ENCODE data around the gene ENTHD1.

Gene ENTHD1

DNA sequence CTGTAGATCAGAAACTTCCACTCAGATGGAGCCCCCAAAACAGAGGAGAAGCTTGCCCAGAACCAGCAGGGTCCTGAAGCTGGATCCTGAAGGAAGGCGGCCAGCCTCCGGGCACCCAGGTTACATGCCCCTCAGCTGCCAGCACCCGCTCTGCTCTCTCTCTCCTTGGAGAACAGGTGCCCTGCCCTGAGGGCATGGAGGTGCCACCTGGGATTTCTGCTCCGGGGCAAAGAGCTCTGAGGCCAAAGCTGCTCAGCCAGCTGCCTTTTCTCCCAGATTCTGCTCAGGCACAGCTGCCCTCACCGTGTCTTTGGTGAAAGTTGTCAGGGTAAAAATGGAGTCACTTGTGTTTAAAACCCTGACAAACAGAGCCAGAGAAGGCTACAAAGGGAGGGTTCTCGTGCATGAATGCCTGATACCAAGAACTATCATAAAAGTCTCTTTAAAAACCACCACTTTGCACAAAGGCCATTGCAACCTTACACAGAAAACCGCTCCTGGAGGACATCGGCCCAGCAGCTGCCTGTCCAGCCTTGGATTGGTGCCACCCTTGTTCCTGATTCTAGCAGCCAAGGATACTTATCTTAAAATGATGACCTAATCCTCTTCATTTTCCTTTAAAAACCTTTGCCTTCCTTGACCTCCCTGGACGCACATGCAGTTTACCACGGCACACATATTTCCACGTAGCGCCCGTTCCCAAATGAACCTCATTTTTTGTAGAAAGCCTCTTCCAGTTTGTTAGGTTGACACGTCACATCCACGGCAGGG is 183.0 kb downstream of the ENTHD1 start:
- no peak for DNase-seq

DNA sequence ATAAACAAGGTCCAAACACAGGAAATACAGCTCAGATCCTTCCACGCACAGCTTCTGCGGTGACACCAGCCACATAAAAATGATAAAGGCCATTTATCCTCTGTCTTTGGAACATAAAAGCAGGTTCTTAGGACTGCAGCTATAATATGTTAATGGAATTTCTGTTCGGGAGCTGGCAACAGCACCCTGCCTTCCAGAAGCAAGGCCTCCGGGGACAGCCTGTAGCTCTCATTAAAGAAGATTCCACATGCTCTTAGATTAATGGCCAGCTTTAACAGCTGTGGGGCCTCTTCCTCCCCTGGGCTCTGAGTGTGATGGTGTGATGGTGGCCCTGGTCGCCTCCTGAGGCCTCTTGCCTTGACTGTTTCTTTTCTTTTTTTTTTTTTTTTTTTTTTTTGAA is 185.7 kb downstream of the ENTHD1 start:
- no peak for DNase-seq

DNA sequence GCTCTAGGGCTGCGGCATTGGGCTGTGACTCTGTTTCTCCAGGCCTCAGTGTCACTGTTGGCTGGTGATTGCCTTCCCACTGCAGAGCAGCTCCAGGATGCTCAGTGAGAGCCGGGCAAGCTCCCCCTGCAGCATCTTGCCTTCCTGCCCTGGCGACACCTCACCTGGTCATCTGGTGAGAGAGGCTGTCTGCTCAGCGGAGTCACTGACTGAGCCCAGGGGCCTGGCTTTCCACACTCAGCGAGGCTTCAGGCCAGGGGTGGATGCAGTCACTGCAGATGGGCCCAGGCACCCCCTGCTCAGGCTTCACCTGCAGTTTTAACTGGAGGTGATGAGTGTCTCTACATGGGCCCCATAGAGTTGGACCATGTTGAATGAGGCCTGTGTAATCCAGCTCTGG is 186.2 kb downstream of the ENTHD1 start:
- no peak for DNase-seq

DNA sequence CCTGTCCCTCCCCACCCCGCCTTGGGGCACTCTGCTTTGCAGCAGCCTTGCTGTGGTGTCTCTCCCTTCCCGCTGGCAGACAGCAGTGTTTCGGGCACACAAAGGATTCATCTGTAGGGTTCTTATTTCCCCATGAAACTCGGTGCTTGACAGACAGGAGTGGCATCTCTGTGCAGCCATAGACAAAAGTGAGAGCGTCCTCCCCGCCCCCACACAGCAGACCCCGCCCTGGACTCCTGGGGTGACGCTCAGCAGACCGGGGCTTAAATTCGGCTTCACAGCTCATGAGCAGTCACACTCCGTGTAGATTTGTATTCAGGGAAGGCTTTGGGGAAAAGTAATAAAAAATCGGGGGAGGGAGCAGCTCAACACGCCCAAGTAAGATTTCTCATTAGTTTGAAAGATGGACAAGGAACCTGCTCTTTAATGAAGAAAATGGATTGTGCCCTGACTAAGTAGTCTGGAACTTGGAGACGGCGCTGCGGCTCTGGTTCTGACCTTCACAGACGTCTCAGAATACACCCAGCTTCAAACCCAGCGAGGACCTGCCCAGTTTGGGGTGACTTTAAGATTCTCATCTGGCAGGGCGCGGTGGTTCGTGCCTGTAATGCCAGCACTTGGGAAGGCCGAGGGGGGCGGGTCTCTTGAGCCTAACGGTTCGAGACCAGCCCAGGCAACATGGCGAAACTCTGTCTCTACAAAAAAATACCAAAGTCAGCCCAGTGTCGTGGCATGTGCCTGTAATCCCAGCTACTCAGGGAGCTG is 187.0 kb downstream of the ENTHD1 start:
- DNase-seq, result no peak

DNA sequence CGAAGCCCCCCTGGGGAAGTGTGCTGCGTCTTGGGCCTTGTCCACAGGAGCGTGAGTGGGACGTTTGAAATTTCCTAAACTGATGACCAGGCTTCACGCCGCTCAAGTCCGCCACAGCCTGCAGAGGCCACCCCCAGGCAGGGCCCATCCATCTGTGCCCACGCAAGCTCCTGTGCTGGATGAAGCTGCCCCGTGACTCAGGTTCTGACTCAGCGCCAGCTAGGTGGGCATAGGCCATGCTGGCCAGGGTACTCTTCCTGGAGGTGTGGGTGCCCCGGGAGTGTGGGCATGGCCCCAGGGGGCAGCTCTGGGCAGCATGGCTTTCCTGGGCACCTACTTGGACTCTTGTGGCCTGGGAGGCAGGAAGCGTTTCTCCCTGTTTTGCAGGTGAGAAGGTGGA is 188.2 kb downstream of the ENTHD1 start:
- no peak for DNase-seq

DNA sequence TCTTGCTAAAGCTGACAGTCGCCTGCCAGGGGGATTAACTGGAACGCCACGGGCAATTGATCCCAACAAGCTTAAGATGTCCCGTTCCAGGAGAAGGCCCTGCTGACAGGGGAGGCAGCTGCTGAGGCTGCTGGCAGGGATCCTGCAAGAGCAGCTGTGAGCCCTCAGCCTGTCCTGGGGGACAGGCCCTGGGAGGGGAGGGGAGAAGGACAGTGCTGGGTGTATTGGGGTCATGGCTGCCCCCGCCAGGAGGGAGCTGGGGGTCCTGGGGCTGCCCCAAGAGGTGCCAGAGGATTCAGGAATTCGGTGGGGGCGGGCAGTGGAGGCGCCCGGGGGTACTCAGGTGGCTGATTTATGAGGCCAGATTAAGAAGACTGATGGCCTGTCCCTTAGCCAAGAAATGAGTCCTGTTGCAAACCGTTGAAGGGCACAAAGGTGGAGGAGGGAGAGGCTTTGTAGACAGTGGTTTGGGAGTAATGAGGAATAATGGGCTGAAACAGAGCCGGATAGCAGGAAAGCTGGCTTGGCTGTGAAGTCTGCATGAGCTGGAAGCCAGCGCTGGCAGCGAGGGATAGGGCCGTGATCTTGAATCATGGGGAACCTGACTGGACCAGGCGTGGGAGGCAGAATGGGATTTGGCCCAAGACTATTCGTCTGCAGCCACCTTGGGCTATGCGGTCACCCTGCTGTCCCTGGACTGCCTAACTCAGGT is 189.5 kb downstream of the ENTHD1 start:
- DNase-seq, result no peak

DNA sequence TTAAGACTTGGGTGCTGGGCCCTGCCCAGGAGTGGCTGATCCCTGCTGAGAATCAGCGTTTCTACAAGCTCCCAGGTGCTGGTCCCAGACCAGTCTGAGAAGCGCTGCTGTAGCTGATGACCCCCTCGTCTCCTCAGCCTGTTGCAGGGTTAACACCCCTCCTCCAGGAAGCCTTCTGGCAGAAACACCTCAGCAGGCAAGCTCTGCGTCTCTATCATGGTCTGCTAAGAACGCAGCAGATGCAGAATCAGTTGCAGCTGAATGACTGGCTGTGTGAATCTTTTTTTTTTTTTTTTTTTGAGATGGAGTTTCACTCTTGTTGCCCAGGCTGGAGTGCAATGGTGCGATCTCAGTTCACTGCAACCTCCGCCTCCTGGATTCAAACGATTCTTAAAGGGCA is 190.5 kb downstream of the ENTHD1 start:
- no peak for DNase-seq

DNA sequence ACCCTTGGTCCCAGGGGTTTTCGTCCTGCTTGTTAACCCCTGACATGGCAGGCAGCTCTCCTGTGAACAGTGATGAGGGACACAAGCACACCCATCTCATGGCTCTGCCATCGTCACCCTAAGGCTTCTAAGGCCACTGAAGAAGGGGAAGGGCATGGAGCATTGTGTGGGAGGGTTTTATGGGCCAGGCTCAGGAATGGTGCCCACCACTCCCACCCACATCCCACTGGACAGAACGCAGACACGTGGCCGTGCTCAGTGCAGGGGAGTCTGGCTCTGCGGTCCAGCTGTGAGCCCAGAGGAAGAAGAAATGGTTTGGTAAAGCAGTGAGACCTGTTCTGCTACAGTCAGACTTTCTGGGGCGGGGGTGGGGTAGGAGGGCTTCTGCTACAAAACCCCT is 193.0 kb downstream of the ENTHD1 start:
- no peak for DNase-seq

DNA sequence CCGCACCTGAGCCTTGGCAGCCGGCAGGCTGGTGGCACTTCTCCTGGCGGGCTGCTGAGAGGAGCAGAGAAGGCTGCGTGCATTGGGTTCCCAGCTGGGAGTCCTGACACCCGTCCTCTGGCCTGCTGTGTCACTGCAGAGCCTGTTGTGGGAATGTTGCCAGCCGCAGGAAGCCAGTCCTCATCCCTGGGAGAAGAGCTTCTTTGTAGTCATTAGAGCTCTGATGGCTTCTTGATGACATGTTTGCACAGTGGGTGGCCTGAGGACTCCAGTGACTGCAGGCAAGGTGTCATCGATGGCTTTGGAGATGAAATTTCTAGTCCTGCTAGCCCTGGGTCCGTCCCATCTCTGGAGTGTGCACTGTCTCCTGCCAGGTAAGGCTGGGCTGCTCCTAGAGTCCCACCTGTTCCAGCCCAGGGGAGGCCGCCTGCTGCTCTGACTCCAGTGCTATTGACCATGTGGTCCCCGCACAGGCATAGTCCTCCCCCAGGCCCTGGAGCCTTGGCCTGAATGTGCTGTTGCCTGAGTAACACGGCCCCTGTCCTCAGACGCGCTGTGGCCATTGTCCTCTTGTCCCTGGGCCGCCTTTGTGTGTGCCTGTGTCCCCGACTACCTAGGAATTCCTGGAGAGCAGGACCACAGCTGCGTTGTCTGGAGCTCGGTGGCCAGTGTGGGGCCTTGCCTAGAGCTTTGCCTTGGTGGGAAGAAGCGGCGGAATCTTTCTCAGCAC is 193.8 kb downstream of the ENTHD1 start:
- no peak for DNase-seq

DNA sequence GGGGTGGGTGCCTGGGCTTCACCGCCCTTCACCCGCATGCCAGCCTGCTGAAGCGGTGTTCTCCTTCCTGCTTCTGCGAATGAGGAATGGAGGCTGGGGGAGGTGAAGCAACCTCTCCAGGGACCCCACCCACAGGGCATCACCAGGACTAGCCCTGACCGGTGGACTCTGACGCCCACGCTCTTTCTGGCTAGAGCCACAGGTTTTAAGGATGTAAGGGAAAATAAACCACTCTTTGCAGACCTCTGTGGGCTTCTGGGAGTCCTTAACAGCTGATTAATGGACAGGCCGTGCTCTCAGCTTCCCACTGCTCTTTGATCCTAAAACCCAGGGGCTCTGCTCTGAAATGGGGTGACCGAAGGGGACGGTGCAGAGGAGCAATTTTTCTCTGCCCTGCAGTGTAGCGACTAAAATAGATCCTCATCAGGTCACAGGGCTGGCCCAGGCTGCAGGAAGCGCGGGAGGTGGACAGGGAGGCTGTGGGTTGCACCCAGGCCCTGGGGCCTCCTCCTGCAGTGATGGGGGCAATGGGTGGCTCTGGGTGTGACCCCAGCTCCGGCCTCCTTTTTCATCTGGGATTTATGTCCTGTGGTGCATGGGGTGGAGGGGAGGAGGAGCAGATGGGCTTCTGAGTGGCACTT is 195.7 kb downstream of the ENTHD1 start:
- DNase-seq, result no peak

DNA sequence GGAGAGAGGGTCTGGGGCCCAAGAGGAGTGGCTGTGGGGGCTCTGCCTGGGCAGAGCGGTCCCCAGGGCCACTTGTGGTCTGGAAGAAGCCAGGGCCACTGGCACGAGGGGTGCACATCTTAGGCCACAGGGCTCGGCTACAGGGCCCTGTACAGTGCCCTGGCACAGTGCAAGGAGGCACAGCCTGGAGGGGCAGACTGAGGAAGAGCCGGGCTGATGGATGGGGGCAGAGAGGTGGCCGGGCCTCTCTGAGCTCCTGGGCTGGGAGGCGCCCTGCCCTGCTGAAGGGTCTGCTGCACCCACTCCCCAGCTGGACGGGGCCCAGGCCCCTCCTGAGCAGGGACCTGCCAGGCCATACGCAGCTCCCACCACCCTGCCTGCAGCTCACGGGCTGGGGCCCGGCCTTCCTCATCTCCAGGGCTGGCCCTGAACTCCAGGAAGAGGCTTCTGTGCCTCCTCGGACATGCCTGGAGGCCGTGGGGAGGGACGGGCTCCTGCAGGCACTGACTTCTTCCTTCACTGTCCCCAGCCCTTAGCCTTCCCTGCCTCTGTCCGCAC is 199.5 kb downstream of the ENTHD1 start:
- no peak for DNase-seq
